ENCODE measurements around the gene IFNAR1. TPM values are rescaled to one million over a fixed set of nuclear protein-coding genes. Genes with fewer than 3 reads are reported as not detected.

IFNAR1 gene
- total and polyA plus RNA-seq, 9 donors: 20.6 to 47.9 (median 31.2) TPM

DNA sequence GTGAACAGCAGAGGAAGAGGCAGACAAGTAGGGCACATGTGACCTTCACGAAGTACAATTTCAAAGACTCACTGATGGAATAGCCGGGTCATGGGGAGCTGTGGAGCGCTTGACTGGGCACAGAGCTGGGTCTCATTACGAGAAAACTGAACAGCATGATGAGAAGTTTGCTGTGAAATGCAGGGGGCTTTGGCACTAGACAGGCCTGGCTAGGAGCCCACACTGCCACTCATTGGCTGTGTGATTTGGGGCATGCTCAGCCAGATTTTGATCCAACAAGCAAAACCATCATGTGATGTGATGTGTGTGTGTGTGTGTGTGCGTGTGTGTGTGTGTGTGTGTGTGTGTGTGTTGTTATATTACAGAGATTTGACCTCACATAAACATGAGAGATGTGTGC lies 73.6 kb downstream of the IFNAR1 start:
- TF ChIP-seq EP300 (IDR thresholded peaks at IDR 0.05) (no peak), POLR2A (IDR thresholded peaks at IDR 0.05) (no peak)
- TF ChIP-seq, protein P1, sequence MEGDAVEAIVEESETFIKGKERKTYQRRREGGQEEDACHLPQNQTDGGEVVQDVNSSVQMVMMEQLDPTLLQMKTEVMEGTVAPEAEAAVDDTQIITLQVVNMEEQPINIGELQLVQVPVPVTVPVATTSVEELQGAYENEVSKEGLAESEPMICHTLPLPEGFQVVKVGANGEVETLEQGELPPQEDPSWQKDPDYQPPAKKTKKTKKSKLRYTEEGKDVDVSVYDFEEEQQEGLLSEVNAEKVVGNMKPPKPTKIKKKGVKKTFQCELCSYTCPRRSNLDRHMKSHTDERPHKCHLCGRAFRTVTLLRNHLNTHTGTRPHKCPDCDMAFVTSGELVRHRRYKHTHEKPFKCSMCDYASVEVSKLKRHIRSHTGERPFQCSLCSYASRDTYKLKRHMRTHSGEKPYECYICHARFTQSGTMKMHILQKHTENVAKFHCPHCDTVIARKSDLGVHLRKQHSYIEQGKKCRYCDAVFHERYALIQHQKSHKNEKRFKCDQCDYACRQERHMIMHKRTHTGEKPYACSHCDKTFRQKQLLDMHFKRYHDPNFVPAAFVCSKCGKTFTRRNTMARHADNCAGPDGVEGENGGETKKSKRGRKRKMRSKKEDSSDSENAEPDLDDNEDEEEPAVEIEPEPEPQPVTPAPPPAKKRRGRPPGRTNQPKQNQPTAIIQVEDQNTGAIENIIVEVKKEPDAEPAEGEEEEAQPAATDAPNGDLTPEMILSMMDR (IDR thresholded peaks at IDR 0.05): no peak
- intact Hi-C loops (cut with DNase I): no loop called here
- no peaks in the 10 kb centered on the region for H3K27me3 ChIP-seq
- no peaks in the 10 kb centered on the region for H3K36me3 ChIP-seq
- no peak overlapping the region for H3K4me3 ChIP-seq
- WGBS, 3 donors: 83 to 95% (median 87%) methylated on average over 5 of the region's 5 CpGs
- no peak overlapping the region for H3K27ac ChIP-seq
- no peaks in the 10 kb centered on the region for H3K4me1 ChIP-seq (ENCODE audit: insufficient read depth)
- no peaks in the 10 kb centered on the region for H3K9me3 ChIP-seq
- no peak for DNase-seq

DNA sequence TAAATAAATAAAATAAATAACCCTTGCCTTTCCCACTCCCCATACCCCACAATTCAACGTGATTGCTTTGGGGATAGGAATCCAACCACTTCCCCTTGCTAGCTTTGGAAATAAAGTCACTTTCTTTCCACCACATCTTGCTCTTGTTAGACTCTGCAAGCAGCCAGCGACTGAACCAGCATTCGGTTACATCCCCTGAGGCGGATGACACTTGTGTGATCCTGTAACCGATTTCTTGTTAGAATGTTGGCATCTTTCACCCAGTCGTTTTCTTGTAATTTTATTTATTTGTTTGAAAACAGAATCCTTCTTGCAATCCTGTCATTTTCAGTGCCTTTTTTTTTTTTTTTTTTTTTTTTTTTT lies 76.8 kb downstream of the IFNAR1 start:
- H3K36me3 ChIP-seq: no peaks in the 10 kb centered on the region
- DNase-seq: no peak
- intact Hi-C loops (cut with DNase I): no loop called here
- H3K27me3 ChIP-seq: no peaks in the 10 kb centered on the region
- H3K9me3 ChIP-seq: no peaks in the 10 kb centered on the region
- H3K4me3 ChIP-seq: no peak overlapping the region
- WGBS, 3 donors: 91 to 93% (median 92%) methylated on average over 6 of the region's 6 CpGs
- peaks cover 9% of the 10 kb centered on the region for H3K4me1 ChIP-seq (ENCODE audit: insufficient read depth)
- H3K27ac ChIP-seq: no peak overlapping the region
- TF ChIP-seq POLR2A (IDR thresholded peaks at IDR 0.05): no peak
- TF ChIP-seq, protein P1 (IDR thresholded peaks at IDR 0.05): no peak
- no peak for TF ChIP-seq EP300 (IDR thresholded peaks at IDR 0.05)

DNA sequence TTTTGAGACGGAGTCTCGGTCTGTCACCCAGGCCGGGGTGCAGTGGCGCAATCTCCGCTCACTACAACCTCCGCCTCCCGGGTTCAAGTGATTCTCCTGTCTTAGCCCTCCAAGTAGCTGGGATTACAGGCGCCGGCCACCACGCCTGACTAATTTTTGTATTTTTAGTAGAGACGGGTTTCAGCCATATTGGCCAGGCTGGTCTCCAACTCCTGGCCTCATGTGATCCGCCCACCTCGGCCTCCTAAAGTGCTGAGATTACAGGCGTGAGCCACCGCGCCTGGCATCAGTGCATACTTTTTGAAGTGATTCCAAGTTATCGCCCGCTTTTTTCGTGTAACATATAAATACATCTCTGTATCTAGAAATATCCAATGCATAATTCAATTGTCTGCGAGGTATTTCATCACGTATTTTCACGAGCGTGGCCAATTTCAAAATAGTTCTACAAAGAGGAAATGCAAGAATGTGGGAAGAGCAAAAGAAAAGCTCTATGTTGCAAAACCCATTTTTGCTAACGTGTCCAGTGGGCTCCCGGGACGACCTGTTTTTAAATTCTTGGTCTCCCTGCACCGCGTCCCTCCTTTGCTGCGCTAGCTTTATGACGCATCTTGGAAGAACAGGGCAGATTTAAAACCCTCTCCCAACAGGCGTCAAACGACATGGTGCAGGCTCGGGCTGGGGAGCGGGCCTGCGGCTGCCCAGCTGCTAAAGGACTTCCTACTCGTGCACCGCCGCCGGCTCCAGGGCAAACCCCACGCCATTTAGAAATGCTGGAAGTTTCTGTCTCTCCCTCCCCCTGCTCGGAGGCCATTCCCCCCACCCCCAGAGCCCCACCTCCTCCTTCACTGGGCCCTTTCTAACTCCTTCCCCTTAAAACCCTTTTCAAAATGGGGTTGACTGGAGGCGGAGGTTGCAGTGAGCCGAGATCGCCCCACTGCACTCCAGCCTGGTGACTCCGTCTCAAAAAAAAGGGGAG lies 77.5 kb downstream of the IFNAR1 start:
- 42 to 45% (median 44%) methylated on average over 45 of the region's 45 CpGs for WGBS, 3 donors
- Histone ChIP-seq H3K4me3 (peak overlapping the region; percentile 95), H3K27ac (peak overlapping the region; percentile 70 to 91), H3K4me1 (ENCODE audit: insufficient read depth) (peaks cover 9% of the 10 kb centered on the region), H3K9me3 (no peaks in the 10 kb centered on the region), H3K36me3 (no peaks in the 10 kb centered on the region), H3K27me3 (no peaks in the 10 kb centered on the region)
- intact Hi-C loops (cut with DNase I): no loop called here
- peak; percentile 46 to 72 (median 61) for DNase-seq
- TF ChIP-seq, protein P1 (IDR thresholded peaks at IDR 0.05): no peak
- TF ChIP-seq POLR2A (IDR thresholded peaks at IDR 0.05) (no peak), EP300 (IDR thresholded peaks at IDR 0.05) (no peak)

DNA sequence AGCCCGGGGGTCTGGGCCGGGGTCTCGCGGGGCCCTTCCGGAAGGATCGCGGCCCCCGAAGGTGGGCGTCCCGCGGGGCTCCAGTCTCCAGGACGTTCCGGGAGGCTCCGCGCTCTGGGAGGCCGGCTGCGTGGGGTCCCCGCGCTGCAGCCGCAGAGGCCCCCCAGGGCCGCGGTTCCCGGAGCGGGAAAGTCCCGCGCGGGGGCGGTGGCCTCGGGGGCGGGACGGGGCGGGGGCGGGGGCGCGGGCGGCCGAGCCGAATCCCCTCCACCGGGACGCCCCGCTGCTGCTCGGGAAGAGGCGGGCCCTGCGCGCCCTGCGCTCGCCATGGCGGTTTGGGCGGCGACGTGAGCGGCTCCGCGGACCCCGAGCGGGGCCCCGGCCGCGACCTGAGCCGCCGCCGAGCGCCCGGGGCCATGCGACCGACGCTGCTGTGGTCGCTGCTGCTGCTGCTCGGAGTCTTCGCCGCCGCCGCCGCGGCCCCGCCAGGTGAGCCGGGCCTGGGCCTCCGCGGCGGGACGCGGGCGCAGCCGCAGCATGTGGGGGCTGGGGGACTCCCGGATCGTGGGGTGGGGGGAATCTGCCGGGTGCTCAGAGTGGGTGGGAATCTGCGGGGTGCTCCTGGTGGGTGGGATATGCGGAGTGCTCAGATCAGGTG lies 78.5 kb downstream of the IFNAR1 start, which contains the start of gene IFNGR2:
Gene IFNGR2, plus strand, starts transcription at position 286 of the 658 bp plus-strand sequence. Its CDS starts 131 bp downstream, at position 417.
- Histone ChIP-seq H3K9me3 (no peaks in the 10 kb centered on the region), H3K4me1 (ENCODE audit: insufficient read depth) (peaks cover 10% of the 10 kb centered on the region), H3K27me3 (no peaks in the 10 kb centered on the region), H3K4me3 (peak within 1 kb of the TSS; percentile 95), H3K36me3 (no peaks in the 10 kb centered on the region), H3K27ac (peak within 1 kb of the TSS; percentile 70 to 91)
- intact Hi-C loops (cut with DNase I): no loop called here
- DNase-seq: peak; percentile 41 to 69 (median 58)
- 0 to 1% (median 0%) methylated on average over 47 to 89 of the region's 89 CpGs for WGBS, 3 donors
- TF ChIP-seq POLR2A (IDR thresholded peaks at IDR 0.05) (peak; percentile 16), EP300 (IDR thresholded peaks at IDR 0.05) (no peak)
- TF ChIP-seq, protein P1 (IDR thresholded peaks at IDR 0.05): no peak
